BJ (cell line): ENCODE measurements around the gene NT5C. TPM values are rescaled to one million over a fixed set of nuclear protein-coding genes. Genes with fewer than 3 reads are reported as not detected.

Experiments
- CTCF ChIA-PET: fragments of 350-600 bp; formaldehyde crosslinking; extraction: SDS; loops from one replicate; lab custom pipeline; 2021; ENCODE audit warnings: antibody characterized with exemption, inconsistent platforms; lab: Yijun Ruan, JAX
- POLR2A ChIA-PET: fragments of 300-600 bp; sonication (Branson Sonifier 250); formaldehyde crosslinking; extraction: SDS; loops from one replicate; lab custom pipeline; 2021; ENCODE audit warnings: antibody characterized with exemption; lab: Charles Lee
- DNase-seq: peaks from one replicate; pipeline ENCODE4 v3.0.0-alpha.2; 2011; ENCODE audit warnings: low read depth
- H3K27me3 ChIP-seq: 2 replicates; pipeline ENCODE4 v1.6.0; 2011; ENCODE audit warnings: low read length; ENCODE audit not compliant: control insufficient read depth, insufficient read depth
- H3K36me3 ChIP-seq: 2 replicates; pipeline ENCODE4 v1.5.1; 2011; ENCODE audit warnings: low read length; ENCODE audit not compliant: control insufficient read depth, insufficient read depth
- H3K4me3 ChIP-seq: 2 replicates; pipeline ENCODE4 v1.5.1; 2011; ENCODE audit warnings: low read depth, mild to moderate bottlenecking, control low read depth, low read length
- polyA plus RNA-seq: library from polyadenylated mRNA; depleted of rRNA; stranded (reverse); fragments of >200 nt; gene quantifications from 2 replicates; pipeline ENCODE4 v1.2.3, GENCODE V29; 2011
- TF ChIP-seq, protein P1 (sequence below): IDR thresholded peaks from 2 replicates; pipeline ENCODE4 v1.5.1; 2011; ENCODE audit warnings: low read depth, mild to moderate bottlenecking, control low read depth, inconsistent platforms, low read length, moderate library complexity; ENCODE audit not compliant: insufficient read depth

Gene NT5C
- polyA plus RNA-seq, 1 experiment: 61.8 TPM

DNA sequence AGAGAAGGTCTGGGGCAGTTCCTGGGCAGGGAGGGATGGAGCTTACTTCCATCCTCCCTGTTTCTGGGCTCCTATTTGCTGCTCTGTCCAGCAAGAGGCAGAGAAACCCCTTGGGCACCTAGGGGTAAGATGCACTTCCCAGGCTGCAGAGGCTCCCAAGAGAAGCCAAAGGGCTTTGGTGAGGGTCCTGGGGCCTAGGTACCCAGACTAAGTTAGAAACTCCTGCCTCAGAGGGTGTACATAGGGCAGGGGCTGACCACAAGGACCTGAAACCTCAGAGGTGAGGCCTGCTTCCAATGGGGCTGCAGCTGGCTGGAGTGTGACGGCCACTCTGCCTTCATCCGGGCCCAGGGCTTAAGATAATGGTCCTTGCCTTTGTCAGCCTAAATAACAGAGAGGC, 23.3 kb downstream of the NT5C start:
- no peaks in the 10 kb centered on the region for H3K27me3 ChIP-seq
- DNase-seq: no peak
- peaks cover 8% of the 10 kb centered on the region for H3K36me3 ChIP-seq
- ChIA-PET POLR2A (no interaction called here), CTCF (interaction anchor here (0.7 to 0.9 kb wide), 2 partner anchors 38 to 163 kb away, joined by 3 read pairs; no protein-coding TSS in a partner anchor)
- TF ChIP-seq, protein P1, sequence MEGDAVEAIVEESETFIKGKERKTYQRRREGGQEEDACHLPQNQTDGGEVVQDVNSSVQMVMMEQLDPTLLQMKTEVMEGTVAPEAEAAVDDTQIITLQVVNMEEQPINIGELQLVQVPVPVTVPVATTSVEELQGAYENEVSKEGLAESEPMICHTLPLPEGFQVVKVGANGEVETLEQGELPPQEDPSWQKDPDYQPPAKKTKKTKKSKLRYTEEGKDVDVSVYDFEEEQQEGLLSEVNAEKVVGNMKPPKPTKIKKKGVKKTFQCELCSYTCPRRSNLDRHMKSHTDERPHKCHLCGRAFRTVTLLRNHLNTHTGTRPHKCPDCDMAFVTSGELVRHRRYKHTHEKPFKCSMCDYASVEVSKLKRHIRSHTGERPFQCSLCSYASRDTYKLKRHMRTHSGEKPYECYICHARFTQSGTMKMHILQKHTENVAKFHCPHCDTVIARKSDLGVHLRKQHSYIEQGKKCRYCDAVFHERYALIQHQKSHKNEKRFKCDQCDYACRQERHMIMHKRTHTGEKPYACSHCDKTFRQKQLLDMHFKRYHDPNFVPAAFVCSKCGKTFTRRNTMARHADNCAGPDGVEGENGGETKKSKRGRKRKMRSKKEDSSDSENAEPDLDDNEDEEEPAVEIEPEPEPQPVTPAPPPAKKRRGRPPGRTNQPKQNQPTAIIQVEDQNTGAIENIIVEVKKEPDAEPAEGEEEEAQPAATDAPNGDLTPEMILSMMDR: no peak
- no peak overlapping the region for H3K4me3 ChIP-seq

DNA sequence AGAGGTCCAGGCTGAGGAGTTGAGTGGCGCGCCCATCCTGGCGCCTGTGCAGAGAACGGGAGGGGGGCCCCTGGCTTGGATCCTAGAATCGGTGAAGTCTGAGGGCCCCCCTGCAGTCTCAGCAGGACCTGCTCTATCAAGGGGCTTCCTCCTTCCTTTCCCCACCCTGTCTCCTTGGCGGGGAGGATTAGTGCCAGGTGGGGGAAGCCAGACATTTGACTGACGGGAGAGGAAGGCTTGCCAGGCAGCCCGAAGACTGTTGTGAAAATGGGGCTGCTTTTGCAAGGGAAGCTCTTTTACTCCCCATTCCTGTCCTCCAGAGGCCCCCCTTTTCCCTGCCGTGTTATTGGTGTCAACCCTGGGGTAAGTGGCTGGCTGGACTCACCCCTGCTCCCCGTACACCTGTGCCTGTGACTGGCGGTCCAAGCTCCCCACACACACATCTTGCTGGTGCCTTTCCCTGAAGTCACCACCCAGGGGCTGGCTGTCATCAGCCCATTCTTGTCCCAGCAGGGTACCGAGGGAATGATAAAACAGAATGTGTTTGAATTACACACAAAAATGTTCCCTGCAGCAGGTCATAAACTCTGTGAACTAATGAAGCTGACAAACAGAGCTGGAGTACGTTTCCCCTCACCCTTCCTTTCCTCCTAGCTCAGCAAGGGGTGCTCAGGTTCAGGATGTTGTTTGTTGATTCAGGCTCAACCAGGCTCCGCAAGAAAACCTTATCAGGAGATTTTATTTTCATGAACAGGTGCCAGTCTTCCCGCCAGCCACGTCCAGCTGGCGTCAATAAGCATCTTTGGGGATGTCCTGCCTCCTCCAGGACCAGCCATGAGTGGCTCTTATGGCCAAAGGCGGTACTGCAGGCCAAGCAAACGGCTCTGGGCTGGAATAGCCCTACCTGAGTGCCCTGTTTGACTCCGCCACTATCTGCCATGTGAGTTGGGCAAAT, 26.1 kb downstream of the NT5C start:
- DNase-seq: no peak
- H3K36me3 ChIP-seq: peaks cover 12% of the 10 kb centered on the region
- CTCF ChIA-PET: interaction anchor here (0.6 to 4.7 kb wide), 29 partner anchors 9 to 169 kb away, joined by 3 to 47 read pairs (median 4); partner anchors contain the start of genes MIF4GD, NT5C and SLC16A5
- TF ChIP-seq, protein P1: peak; percentile 77
- no peak overlapping the region for H3K4me3 ChIP-seq
- POLR2A ChIA-PET: interaction anchor here (0.5 to 0.6 kb wide), 2 partner anchors 32 to 117 kb away, joined by 3 to 4 read pairs; no protein-coding TSS in a partner anchor
- H3K27me3 ChIP-seq: no peaks in the 10 kb centered on the region

DNA sequence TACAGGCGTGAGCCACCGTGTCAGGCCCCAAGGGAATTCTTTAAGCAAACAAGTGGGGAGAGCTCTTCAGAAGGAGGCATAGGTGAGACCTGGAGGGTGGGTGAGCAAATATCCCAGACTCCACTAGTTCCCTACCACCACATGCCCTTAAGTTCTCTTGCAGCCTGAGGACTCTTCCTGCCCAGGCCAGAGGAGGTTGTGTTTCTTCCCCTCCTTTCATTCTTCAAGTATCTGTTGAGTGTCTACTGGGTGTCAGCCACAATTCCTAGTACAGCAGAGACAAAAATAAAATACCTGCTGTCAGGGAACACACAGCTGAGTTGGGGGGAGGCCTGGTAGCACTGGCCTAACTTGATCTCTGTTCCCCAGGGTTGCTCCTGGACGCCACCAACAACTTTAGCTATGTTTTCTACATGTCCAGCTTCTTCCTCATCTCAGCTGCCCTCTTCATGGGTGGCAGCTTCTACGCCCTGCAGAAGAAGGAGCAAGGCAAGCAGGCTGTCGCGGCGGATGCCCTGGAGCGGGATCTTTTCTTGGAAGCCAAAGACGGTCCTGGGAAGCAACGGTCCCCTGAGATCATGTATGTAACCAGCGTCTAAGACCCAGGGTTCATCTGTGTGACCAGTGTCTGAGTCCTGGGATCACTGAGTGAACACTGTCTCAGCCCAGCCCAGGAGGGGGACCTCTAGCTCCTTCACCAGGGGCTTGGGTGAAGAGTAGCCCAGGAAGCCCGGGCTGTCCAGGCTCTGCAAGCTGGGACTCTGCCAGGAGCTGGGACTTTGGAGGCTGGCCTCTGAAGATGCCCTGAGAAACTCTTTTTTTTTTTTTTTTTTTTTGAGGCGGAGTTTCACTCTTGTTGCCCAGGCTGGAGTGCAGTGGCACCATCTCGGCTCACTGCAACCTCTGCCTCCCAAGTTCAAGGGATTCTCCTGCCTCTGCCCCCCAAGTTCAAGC, 27.7 kb downstream of the NT5C start:
- DNase-seq: no peak
- H3K4me3 ChIP-seq: no peak overlapping the region
- CTCF ChIA-PET: interaction anchor here (0.8 to 4.7 kb wide), 11 partner anchors 10 to 142 kb away, joined by 3 to 47 read pairs (median 4); partner anchors contain the start of gene NT5C
- TF ChIP-seq, protein P1: no peak
- peaks cover 20% of the 10 kb centered on the region for H3K36me3 ChIP-seq
- no peaks in the 10 kb centered on the region for H3K27me3 ChIP-seq
- POLR2A ChIA-PET: no interaction called here

DNA sequence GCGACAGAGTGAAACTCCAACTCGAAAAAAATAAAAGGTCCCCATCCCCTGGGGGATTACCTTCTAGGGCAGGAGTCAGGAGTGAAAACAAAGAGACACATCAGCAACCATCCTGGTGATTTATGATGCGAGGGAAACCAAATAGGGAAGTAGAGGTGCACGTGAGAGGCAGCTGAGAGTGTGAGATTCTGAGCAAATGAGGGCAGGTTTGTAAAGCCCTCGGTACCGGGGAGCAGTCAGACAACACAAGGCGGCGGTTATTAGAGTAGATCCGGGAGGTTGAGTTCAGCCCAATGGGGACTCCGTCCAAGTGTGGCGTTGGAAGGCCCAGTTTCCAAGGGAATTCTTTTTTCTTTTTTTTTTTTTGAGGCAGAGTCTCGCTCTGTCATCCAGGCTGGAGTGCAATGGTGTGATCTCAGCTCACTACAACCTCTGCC, 29.1 kb downstream of the NT5C start:
- POLR2A ChIA-PET: no interaction called here
- no peak for DNase-seq
- peaks cover 25% of the 10 kb centered on the region for H3K36me3 ChIP-seq
- no peaks in the 10 kb centered on the region for H3K27me3 ChIP-seq
- TF ChIP-seq, protein P1: no peak
- CTCF ChIA-PET: no interaction called here
- H3K4me3 ChIP-seq: no peak overlapping the region
